RPMI8226 (cell line): ENCODE data around the gene DIAPH3.
"Not testable (repeated sequence)": the region's sequence is repeated elsewhere in the genome, so short reads cannot be mapped to it uniquely, and the experiment has no call there.

Experiments
- DNase-seq: peaks from one replicate; pipeline ENCODE4 v3.0.0-alpha.2; 2015

Gene DIAPH3

GRCh38 chr13:60091573-60091972, 72.2 kb downstream of the DIAPH3 start:
- no peak for DNase-seq

GRCh38 chr13:60090574-60090973, 73.2 kb downstream of the DIAPH3 start:
- DNase-seq: no peak

GRCh38 chr13:60083780-60084179, 79.9 kb downstream of the DIAPH3 start:
- DNase-seq: not testable (repeated sequence)

- DNase-seq: no peak
Observed at GRCh38 chr13:60080850-60081249, 82.9 kb downstream of the DIAPH3 start.

GRCh38 chr13:60078226-60078625, 85.5 kb downstream of the DIAPH3 start:
- no peak for DNase-seq

- DNase-seq: no peak
Observed at GRCh38 chr13:60075850-60076249, 87.9 kb downstream of the DIAPH3 start.

- DNase-seq: no peak
Observed at GRCh38 chr13:60074397-60074796, 89.3 kb downstream of the DIAPH3 start.

GRCh38 chr13:60066226-60066625, 97.5 kb downstream of the DIAPH3 start:
- no peak for DNase-seq

GRCh38 chr13:60062502-60062901, 101.2 kb downstream of the DIAPH3 start:
- no peak for DNase-seq

GRCh38 chr13:60061737-60062136, 102.0 kb downstream of the DIAPH3 start:
- no peak for DNase-seq

GRCh38 chr13:60051754-60052285, 111.9 kb downstream of the DIAPH3 start:
- DNase-seq: no peak

GRCh38 chr13:60048353-60048752, 115.4 kb downstream of the DIAPH3 start:
- not testable (repeated sequence) for DNase-seq

- DNase-seq: no peak
Observed at GRCh38 chr13:60047918-60048317, 115.8 kb downstream of the DIAPH3 start.

- DNase-seq: no peak
Observed at GRCh38 chr13:60044321-60044720, 119.4 kb downstream of the DIAPH3 start.

- DNase-seq: no peak
Observed at GRCh38 chr13:60043262-60043661, 120.5 kb downstream of the DIAPH3 start.

- DNase-seq: not testable (repeated sequence)
Observed at GRCh38 chr13:60040668-60041067, 123.1 kb downstream of the DIAPH3 start.

GRCh38 chr13:60035874-60036273, 127.9 kb downstream of the DIAPH3 start:
- no peak for DNase-seq

- no peak for DNase-seq
Observed at GRCh38 chr13:60032851-60033250, 130.9 kb downstream of the DIAPH3 start.

- DNase-seq: no peak
Observed at GRCh38 chr13:60028021-60028420, 135.7 kb downstream of the DIAPH3 start.

- no peak for DNase-seq
Observed at GRCh38 chr13:60026286-60026685, 137.4 kb downstream of the DIAPH3 start.

GRCh38 chr13:60020288-60020687, 143.4 kb downstream of the DIAPH3 start:
- no peak for DNase-seq

- peak; percentile 28 for DNase-seq
Observed at GRCh38 chr13:60019119-60019993, 144.4 kb downstream of the DIAPH3 start.

GRCh38 chr13:60018536-60018935, 145.2 kb downstream of the DIAPH3 start:
- no peak for DNase-seq

GRCh38 chr13:60016229-60016628, 147.5 kb downstream of the DIAPH3 start:
- DNase-seq: no peak

- no peak for DNase-seq
Observed at GRCh38 chr13:60013166-60013565, 150.6 kb downstream of the DIAPH3 start.
